Measurements from ENCODE around the gene SELENOO. TPM values are rescaled to one million over a fixed set of nuclear protein-coding genes. Genes with fewer than 3 reads are reported as not detected.

SELENOO gene
- total and polyA plus RNA-seq, 12 donors, result 9.6 to 29.8 (median 12.2) TPM

GRCh38 chr22:50178471-50178864, 22.3 kb upstream of the SELENOO start:
- DNase-seq (no peak), ATAC-seq (no peak)
- H3K4me1 ChIP-seq, result peaks cover 0 to 10% (median 5%) of the 10 kb centered on the region in 9 donors
- H3K36me3 ChIP-seq, result no peaks in the 10 kb centered on the region
- no peak overlapping the region for H3K4me3 ChIP-seq
- H3K9me3 ChIP-seq, result no peaks in the 10 kb centered on the region
- peaks cover 0 to 59% (median 49%) of the 10 kb centered on the region in 7 donors for H3K27me3 ChIP-seq
- no peak for TF ChIP-seq CTCF (IDR thresholded peaks at IDR 0.05)
- no peak overlapping the region for H3K27ac ChIP-seq
- intact Hi-C loops (cut with DNase I), result no loop called here
- 35 to 58% methylated on average over 22 of the region's 22 CpGs for WGBS, 2 donors

GRCh38 chr22:50178871-50179869, 21.6 kb upstream of the SELENOO start:
- WGBS, 2 donors, result 78 to 85% methylated on average over 64 of the region's 64 CpGs

GRCh38 chr22:50179937-50180726, 20.7 kb upstream of the SELENOO start:
- ATAC-seq (no peak), DNase-seq (no peak)
- H3K27me3 ChIP-seq, result peaks cover 0 to 47% (median 35%) of the 10 kb centered on the region in 7 donors
- H3K4me3 ChIP-seq, result no peak overlapping the region
- WGBS, 2 donors, result 81 to 83% methylated on average over 39 of the region's 39 CpGs
- no peaks in the 10 kb centered on the region for H3K36me3 ChIP-seq
- no peak overlapping the region for H3K27ac ChIP-seq
- no peaks in the 10 kb centered on the region for H3K9me3 ChIP-seq
- H3K4me1 ChIP-seq, result peaks cover 10 to 25% (median 20%) of the 10 kb centered on the region in 9 donors
- intact Hi-C loops (cut with DNase I), result no loop called here
- no peak for TF ChIP-seq CTCF (IDR thresholded peaks at IDR 0.05)

More at GRCh38 chr22:50178871-50179869, 21.6 kb upstream of the SELENOO start:
- no peak for ATAC-seq
- intact Hi-C loops (cut with DNase I), result no loop called here
- peaks cover 4 to 17% (median 12%) of the 10 kb centered on the region in 9 donors for H3K4me1 ChIP-seq
- TF ChIP-seq CTCF (IDR thresholded peaks at IDR 0.05), result no peak
- no peak overlapping the region for H3K27ac ChIP-seq
- H3K9me3 ChIP-seq, result no peaks in the 10 kb centered on the region
- DNase-seq, result no peak
- H3K27me3 ChIP-seq, result peaks cover 0 to 57% (median 43%) of the 10 kb centered on the region in 7 donors
- H3K4me3 ChIP-seq, result no peak overlapping the region
- H3K36me3 ChIP-seq, result no peaks in the 10 kb centered on the region

All from heart right ventricle (tissue), 16 donors.